Measurements from ENCODE around the gene GMPPB.

DNA sequence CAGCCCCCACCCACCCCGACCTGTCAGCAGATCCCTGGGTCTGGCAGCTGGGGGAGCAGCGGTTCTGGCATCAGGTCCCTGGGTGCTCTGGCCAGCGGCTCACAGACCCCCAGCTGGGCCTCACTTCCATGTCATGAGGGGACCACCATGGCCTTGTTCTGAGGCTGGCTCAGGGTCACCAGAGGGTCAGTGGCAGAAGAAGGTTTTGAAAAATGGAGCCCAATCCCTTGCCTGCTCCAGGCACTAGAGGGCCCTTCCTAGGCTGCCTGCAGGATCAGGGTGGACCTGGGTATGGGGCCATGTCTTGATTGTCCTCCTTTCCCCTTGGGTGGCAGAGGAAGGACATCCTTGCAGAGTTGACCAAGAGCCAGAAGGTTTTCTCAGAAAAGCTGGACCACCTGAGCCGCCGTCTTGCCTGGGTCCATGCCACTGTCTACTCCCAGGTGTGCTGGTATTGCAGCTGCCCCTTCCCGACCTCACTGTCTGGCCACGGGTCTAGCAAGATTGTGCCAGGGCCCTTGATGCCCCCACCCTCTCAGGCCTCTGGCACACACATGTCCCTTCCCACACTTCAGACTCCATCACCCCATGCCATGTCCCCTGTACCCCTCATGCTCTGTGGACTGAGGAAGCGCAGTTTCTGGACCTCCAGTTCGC, 17.2 kb downstream of the GMPPB start:
- TF ChIP-seq CTCF (IDR thresholded peaks at IDR 0.05; ENCODE audit: low read depth, low read length) (no peak), EZH2phosphoT487 (IDR thresholded peaks at IDR 0.05; ENCODE audit: low read depth) (no peak)

Data from OCI-LY3 (cell line).